IMR-90 (cell line): Measurements from ENCODE around the gene ARHGEF7. TPM values are rescaled to one million over a fixed set of nuclear protein-coding genes. Genes with fewer than 3 reads are reported as not detected.

ENCODE experiments used
- ATAC-seq: fragments of 200-7000 bp; cut with Tn5 transposase; 2 replicates; pipeline ENCODE4 v1.9.1; 2020; ENCODE audit warnings: low read depth, mild to moderate bottlenecking, moderate library complexity
- BruUV-seq: library from RNA; stranded (reverse); fragments of 400-500 nt; replicated peaks from 2 replicates; lab custom pipeline; 2021; lab: Mats Ljungman, UMichigan
- CTCF ChIA-PET: fragments of 300-600 bp; formaldehyde crosslinking; extraction: SDS; loops from one replicate; lab custom pipeline; 2021; ENCODE audit warnings: antibody characterized with exemption; lab: Yijun Ruan, JAX
- POLR2A ChIA-PET: fragments of 300-600 bp; sonication (Branson Sonifier 250); formaldehyde crosslinking; loops from one replicate; lab custom pipeline; 2022; ENCODE audit warnings: antibody characterized with exemption; ENCODE audit not compliant: unreplicated experiment; lab: Charles Lee
- DNase-seq: peaks from one replicate; pipeline ENCODE4 v3.0.0; 2013
- H2AFZ ChIP-seq: replicated peaks from 2 replicates; pipeline ENCODE3; 2013; ENCODE audit warnings: low read length, mild to moderate bottlenecking; ENCODE audit not compliant: poor library complexity
- H2AK5ac ChIP-seq: 2 replicates; pipeline ENCODE4 v1.6.1; 2013; ENCODE audit warnings: low read depth, low read length, inconsistent platforms
- H2AK9ac ChIP-seq: replicated peaks from 2 replicates; pipeline ENCODE3; 2013; ENCODE audit warnings: mild to moderate bottlenecking, low read depth, low read length, moderate library complexity; ENCODE audit not compliant: poor library complexity
- H2BK120ac ChIP-seq: 2 replicates; pipeline ENCODE4 v1.6.1; 2013; ENCODE audit warnings: low read depth, low read length, inconsistent platforms
- H2BK15ac ChIP-seq: 3 replicates; pipeline ENCODE4 v1.6.1; 2013; ENCODE audit warnings: low read depth, low read length, inconsistent platforms
- H2BK20ac ChIP-seq: 2 replicates; pipeline ENCODE4 v1.6.1; 2013; ENCODE audit warnings: low read depth, mild to moderate bottlenecking, inconsistent platforms, low read length, moderate library complexity
- H2BK5ac ChIP-seq: 2 replicates; pipeline ENCODE4 v1.6.1; 2013; ENCODE audit warnings: mild to moderate bottlenecking, low read depth, low read length, inconsistent platforms; ENCODE audit not compliant: poor library complexity, severe bottlenecking
- H3K14ac ChIP-seq: replicated peaks from 2 replicates; pipeline ENCODE4 v1.6.1; 2013; ENCODE audit warnings: low read depth, low read length, inconsistent platforms
- H3K18ac ChIP-seq: 2 replicates; pipeline ENCODE4 v1.6.1; 2013; ENCODE audit warnings: low read depth, low read length, control low read depth
- H3K23ac ChIP-seq: 2 replicates; pipeline ENCODE4 v1.6.1; 2013; ENCODE audit warnings: low read depth, low read length, inconsistent platforms
- H3K27ac ChIP-seq: 2 replicates; pipeline ENCODE4 v1.5.1; 2013; ENCODE audit warnings: mild to moderate bottlenecking, control low read depth, low read length; ENCODE audit not compliant: insufficient read depth
- H3K27me3 ChIP-seq: 2 replicates; pipeline ENCODE4 v1.6.1; 2013; ENCODE audit warnings: low read length; ENCODE audit not compliant: control insufficient read depth, insufficient read depth
- H3K36me3 ChIP-seq: 2 replicates; pipeline ENCODE4 v1.6.1; 2013; ENCODE audit warnings: low read length, mixed read lengths; ENCODE audit not compliant: control insufficient read depth, insufficient read depth
- H3K4ac ChIP-seq: 2 replicates; pipeline ENCODE4 v1.6.1; 2013; ENCODE audit warnings: low read depth, low read length, inconsistent platforms
- H3K4me1 ChIP-seq: 2 replicates; pipeline ENCODE4 v1.6.1; 2013; ENCODE audit warnings: low read length, mixed read lengths; ENCODE audit not compliant: control insufficient read depth, insufficient read depth
- H3K4me2 ChIP-seq: 2 replicates; pipeline ENCODE4 v1.6.1; 2013; ENCODE audit warnings: low read depth, mild to moderate bottlenecking, control low read depth, low read length, moderate library complexity
- H3K4me3 ChIP-seq: 2 replicates; pipeline ENCODE4 v1.5.1; 2013; ENCODE audit warnings: low read depth, mild to moderate bottlenecking, control low read depth, low read length, moderate library complexity; ENCODE audit not compliant: insufficient read depth
- H3K56ac ChIP-seq: 2 replicates; pipeline ENCODE4 v1.6.1; 2013; ENCODE audit warnings: low read length, inconsistent platforms; ENCODE audit not compliant: insufficient read depth; ENCODE audit errors: extremely low read depth
- H3K79me1 ChIP-seq, 2 experiments: 2 replicates each; pipeline ENCODE4 v1.6.1; 2013; ENCODE audit warnings: low read length in 2 of 2, inconsistent platforms in 1 of 2, low read depth in 1 of 2
- H3K9ac ChIP-seq: 2 replicates; pipeline ENCODE4 v1.6.1; 2013; ENCODE audit warnings: low read depth, low read length, control low read depth
- H3K9me1 ChIP-seq: 2 replicates; pipeline ENCODE4 v1.6.1; 2013; ENCODE audit warnings: low read length, inconsistent platforms; ENCODE audit not compliant: insufficient read depth
- H3K9me3 ChIP-seq: 2 replicates; pipeline ENCODE4 v1.6.1; 2013; ENCODE audit warnings: low read length; ENCODE audit not compliant: control insufficient read depth, insufficient read depth
- H4K20me1 ChIP-seq: 2 replicates; pipeline ENCODE4 v1.6.1; 2013; ENCODE audit warnings: low read length, inconsistent platforms; ENCODE audit not compliant: insufficient read depth
- H4K5ac ChIP-seq: 2 replicates; pipeline ENCODE4 v1.6.1; 2013; ENCODE audit warnings: mild to moderate bottlenecking, low read depth, low read length, control low read depth
- H4K8ac ChIP-seq, 2 experiments: 2 replicates each; pipeline ENCODE4 v1.6.1; 2013; ENCODE audit warnings: low read depth in 2 of 2, low read length in 2 of 2, control low read depth in 1 of 2, inconsistent platforms in 1 of 2
- H4K91ac ChIP-seq: 2 replicates; pipeline ENCODE4 v1.6.1; 2013; ENCODE audit warnings: low read depth, low read length, inconsistent platforms; ENCODE audit not compliant: insufficient read depth
- BHLHE40 ChIP-seq: fragments of 150-350 bp; IDR thresholded peaks from 2 replicates; pipeline ENCODE4 v1.6.1; 2016; ENCODE audit warnings: mild to moderate bottlenecking, low read depth, low read length
- ELK1 ChIP-seq: fragments of 150-350 bp; IDR thresholded peaks from 2 replicates; pipeline ENCODE4 v1.6.1; 2016; ENCODE audit warnings: low read depth, mild to moderate bottlenecking, low read length, moderate library complexity, borderline replicate concordance
- FOS ChIP-seq: fragments of 150-350 bp; IDR thresholded peaks from 2 replicates; pipeline ENCODE4 v1.6.1; 2016; ENCODE audit warnings: low read depth, low read length
- MAFK ChIP-seq: IDR thresholded peaks from 2 replicates; pipeline ENCODE4 v1.6.1; 2012; ENCODE audit warnings: low read depth, low read length, improper control_type of control experiment
- NFE2L2 ChIP-seq: fragments of 150-350 bp; IDR thresholded peaks from 2 replicates; pipeline ENCODE4 v1.6.1; 2016; ENCODE audit warnings: low read depth, mild to moderate bottlenecking, low read length
- POLR2A ChIP-seq: IDR thresholded peaks from 2 replicates; pipeline ENCODE4 v1.6.1; 2012; ENCODE audit warnings: mild to moderate bottlenecking, low read depth, low read length
- RCOR1 ChIP-seq: IDR thresholded peaks from 2 replicates; pipeline ENCODE4 v1.6.1; 2012; ENCODE audit warnings: mild to moderate bottlenecking, low read length, improper control_type of control experiment; ENCODE audit not compliant: insufficient replicate concordance
- RFX5 ChIP-seq: IDR thresholded peaks from 2 replicates; pipeline ENCODE4 v1.8.0; 2012; ENCODE audit warnings: low read depth, mild to moderate bottlenecking, low read length, moderate library complexity
- SMC3 ChIP-seq: fragments of 150-350 bp; IDR thresholded peaks from 2 replicates; pipeline ENCODE4 v1.6.1; 2016; ENCODE audit warnings: low read depth, mild to moderate bottlenecking, antibody characterized with exemption, low read length, moderate library complexity
- WGBS, 2 experiments: methylation state at CpG; one replicate each; pipeline versions ENCODE4 v1.1.5 to v1.1.7; 2013; ENCODE audit warnings: missing lambda C conversion rate in 2 of 2; ENCODE audit not compliant: insufficient read length in 1 of 2; ENCODE audit errors: extremely low coverage in 2 of 2; 5-methylcytosine and 5-hydroxymethylcytosine counted together
- dilution Hi-C: fragments of 300-500 bp; cut with HindIII; formaldehyde crosslinking; loops from one replicate; pipeline ENCODE4 v1.14.3; 2018; ENCODE audit warnings: low sequenced_read_pairs; ENCODE audit not compliant: unreplicated experiment
- in situ Hi-C: fragments of 300-500 bp; cut with MboI; formaldehyde crosslinking; loops from 3 replicates; pipeline ENCODE4 v1.14.3; 2019; ENCODE audit warnings: low sequenced_read_pairs, inconsistent platforms, mixed read lengths
- intact Hi-C: fragments of 100-400 bp; cut with micrococcal nuclease; formaldehyde crosslinking; loops from 2 replicates; pipeline ENCODE4 v1.10.0; 2022
- polyA plus RNA-seq, 3 experiments: library from polyadenylated mRNA; depleted of rRNA; stranded (reverse); fragments of >200 nt; gene quantifications; 2 replicates each; pipeline ENCODE4 v1.2.3, GENCODE V29; 2012; ENCODE audit warnings: low replicate concordance in 1 of 3
- total RNA-seq: library from RNA; depleted of rRNA; stranded (reverse); fragments of >200 nt; gene quantifications from 2 replicates; pipeline ENCODE4 v1.2.3, GENCODE V29; 2012

ARHGEF7 gene
- total and polyA plus RNA-seq, 2 of the 4 experiments (the other 2 are of a cell fraction), result 32.9 to 59.0 TPM

DNA sequence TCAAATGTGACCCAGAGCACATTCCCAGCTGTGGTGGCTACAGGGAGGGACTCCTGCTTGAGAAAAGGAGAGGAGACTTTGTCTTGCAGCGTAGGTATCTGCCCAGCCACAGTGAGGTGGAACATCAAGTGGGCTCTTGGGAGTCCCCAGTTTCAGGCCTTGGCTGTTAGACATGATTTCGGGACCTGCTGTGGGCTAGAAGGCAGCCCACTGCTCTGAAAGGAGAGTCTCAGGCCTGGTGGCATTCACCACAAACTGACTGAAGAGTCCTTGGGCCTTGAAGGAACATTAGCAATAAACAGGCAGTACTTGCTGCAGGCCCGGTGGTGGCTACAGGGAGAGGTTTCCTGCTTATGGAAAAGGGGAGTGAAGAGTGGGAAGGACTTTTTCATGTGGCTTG, 143.5 kb downstream of the ARHGEF7 start:
- Histone ChIP-seq H2AK5ac (no peak overlapping the region), H4K20me1 (0 out of 2 replicates have a peak, but pooled peaks cover 3% of the 10 kb centered on the region), H3K4me2 (no peak overlapping the region), H2BK5ac (no peak overlapping the region), H4K5ac (no peak overlapping the region), H2BK120ac (no peak overlapping the region), H3K18ac (no peak overlapping the region), H2AK9ac (no peak overlapping the region), H3K4ac (no peak overlapping the region), H4K91ac (no peak overlapping the region), H3K36me3 (peaks cover 27% of the 10 kb centered on the region), H2AFZ (no peak overlapping the region), H3K4me1 (peaks cover under 1% of the 10 kb centered on the region; the same call in 1 of the 2 replicates), H3K27me3 (no peaks in the 10 kb centered on the region), H2BK15ac (no peak overlapping the region), H3K14ac (no peak overlapping the region), H3K23ac (no peak overlapping the region), H4K8ac (no peak overlapping the region), H3K27ac (no peak overlapping the region), H3K79me1 (peaks cover 40 to 49% of the 10 kb centered on the region in 2 experiments), H3K9ac (no peak overlapping the region), H3K4me3 (no peak overlapping the region), H3K9me1 (peaks cover 2% of the 10 kb centered on the region; the same call in 1 of the 2 replicates), H3K9me3 (no peaks in the 10 kb centered on the region), H2BK20ac (no peak overlapping the region), H3K56ac (no peak overlapping the region)
- TF ChIP-seq FOS (no peak), MAFK (no peak), RCOR1 (no peak), ELK1 (no peak), POLR2A (no peak), SMC3 (no peak), NFE2L2 (no peak), BHLHE40 (no peak), RFX5 (no peak)
- dilution Hi-C loops, result no loop called here
- ChIA-PET POLR2A (no interaction called here), CTCF (no interaction called here)
- DNase-seq (no peak), ATAC-seq (no peak)
- WGBS, 2 experiments, result 100% methylated on average over 1 of the region's 3 CpGs; no CpG with 5 or more reads in 1 of the 2 experiments
- BruUV-seq, result no TSS peak
- intact Hi-C loops, result no loop called here
- in situ Hi-C loops, result no loop called here
